ENCODE results near the gene CDH13. TPM values are rescaled to one million over a fixed set of nuclear protein-coding genes. Genes with fewer than 3 reads are reported as not detected.

CDH13 gene
- total and polyA plus RNA-seq, 10 of the 15 experiments (the other 5 are each of a cell fraction or from before 2014, with no cell fraction given), result under 0.01 to 0.05 TPM; not detected in 8

DNA sequence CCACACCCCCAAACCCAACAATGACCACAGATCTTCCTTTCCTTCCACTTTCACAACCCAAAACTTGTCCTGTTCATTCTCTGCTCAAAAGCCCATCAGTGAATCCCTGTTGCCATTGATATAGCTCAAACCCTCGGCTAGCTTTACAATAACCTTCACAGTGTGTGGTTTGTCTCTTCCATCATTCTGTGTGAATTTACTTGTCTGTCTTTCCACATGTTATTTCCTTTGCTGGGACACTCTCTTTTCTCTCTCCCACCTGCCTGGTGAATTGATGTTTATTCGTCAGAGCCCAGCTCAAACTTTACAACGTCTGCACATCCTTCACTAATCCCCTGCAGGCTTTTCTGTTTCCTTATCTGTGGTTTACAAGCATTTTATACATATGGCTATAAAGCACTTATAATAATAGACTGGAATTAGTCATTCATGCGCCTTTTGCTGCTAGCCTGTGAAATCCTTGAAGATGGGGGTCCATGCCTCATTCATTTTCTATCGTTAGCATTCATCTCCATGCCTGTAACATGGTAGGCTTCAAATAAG, 114.4 kb downstream of the CDH13 start:
- Histone ChIP-seq H3K9me3 (replicated peaks; ENCODE audit: control insufficient read depth, insufficient read depth, low read length) (no peaks in the 10 kb centered on the region; the same call in 2 of the 3 replicates), H3K4me3 (no peak overlapping the region), H3K36me3 (ENCODE audit: control insufficient read depth in 2 of 2, insufficient read depth in 2 of 2, low read length in 1 of 2) (no peaks in the 10 kb centered on the region), H4K20me1 (ENCODE audit: control insufficient read depth, insufficient read depth) (no peaks in the 10 kb centered on the region; the same call in 1 of the 2 replicates), H3K4me2 (ENCODE audit: control insufficient read depth, insufficient read depth) (no peak overlapping the region), H3K27me3 (replicated peaks in 1 of 2; ENCODE audit: control insufficient read depth in 2 of 2, insufficient read depth in 2 of 2, low read length in 1 of 2) (peaks cover 0 to 5% of the 10 kb centered on the region in 2 experiments; a peak in 1 of 4 replicates), H3K4me1 (ENCODE audit: control insufficient read depth, insufficient read depth, low read length) (no peaks in the 10 kb centered on the region), H3K79me2 (ENCODE audit: control insufficient read depth, insufficient read depth, low read length) (no peaks in the 10 kb centered on the region), H2AFZ (ENCODE audit: control insufficient read depth, low read depth, low read length) (no peak overlapping the region), H3K27ac (ENCODE audit: control insufficient read depth, insufficient read depth) (no peak overlapping the region), H3K9ac (ENCODE audit: control insufficient read depth, insufficient read depth, low read length) (no peak overlapping the region)
- no peak for DNase-seq (ENCODE audit: low read depth, low spot score)
- SMC1A ChIA-PET (ENCODE audit: uncharacterized antibody, unreplicated experiment), result no interaction called here
- RAD21 ChIA-PET (ENCODE audit: unreplicated experiment), result no interaction called here
- BruUV-seq (replicated peaks), result no TSS peak
- ATAC-seq, result no peak
- POLR2A ChIA-PET, result no interaction called here
- intact Hi-C loops (cut with micrococcal nuclease; ENCODE audit: unreplicated experiment), result no loop called here
- WGBS (ENCODE audit: insufficient coverage, insufficient replicate concordance, low lambda C conversion rate, missing lambda C conversion rate), result 33% methylated on average over 5 of the region's 5 CpGs
- in situ Hi-C loops (cut with MboI), result no loop called here
- CTCF ChIA-PET, result no interaction called here
- TF ChIP-seq FOXK2 (IDR thresholded peaks at IDR 0.05) (no peak), BHLHE40 (IDR thresholded peaks at IDR 0.05; ENCODE audit: borderline replicate concordance in 1 of 2, low read depth in 2 of 2, low read length in 1 of 2) (no peak), EED (IDR thresholded peaks at IDR 0.05; ENCODE audit: low read depth) (no peak), MTA2 (IDR thresholded peaks at IDR 0.05; ENCODE audit: low read depth) (no peak), TCF3 (IDR thresholded peaks at IDR 0.05; ENCODE audit: borderline replicate concordance, insufficient read depth, low read depth, low read length) (no peak), ZNF24 (IDR thresholded peaks at IDR 0.05) (no peak), RFX5 (IDR thresholded peaks at IDR 0.05; ENCODE audit: low read depth, low read length) (no peak), SMARCA5 (IDR thresholded peaks at IDR 0.05) (no peak), STAT3 (IDR thresholded peaks at IDR 0.05; ENCODE audit: low read depth, low read length) (no peak), POLR2AphosphoS5 (IDR thresholded peaks at IDR 0.05; ENCODE audit: low read length) (no peak), CREB1 (IDR thresholded peaks at IDR 0.05; ENCODE audit: low read depth) (no peak), HSF1 (IDR thresholded peaks at IDR 0.05; ENCODE audit: low read depth, low read length) (no peak), SMAD1 (IDR thresholded peaks at IDR 0.05; ENCODE audit: low read depth, partially characterized antibody) (no peak)
- TF ChIP-seq, protein P1, sequence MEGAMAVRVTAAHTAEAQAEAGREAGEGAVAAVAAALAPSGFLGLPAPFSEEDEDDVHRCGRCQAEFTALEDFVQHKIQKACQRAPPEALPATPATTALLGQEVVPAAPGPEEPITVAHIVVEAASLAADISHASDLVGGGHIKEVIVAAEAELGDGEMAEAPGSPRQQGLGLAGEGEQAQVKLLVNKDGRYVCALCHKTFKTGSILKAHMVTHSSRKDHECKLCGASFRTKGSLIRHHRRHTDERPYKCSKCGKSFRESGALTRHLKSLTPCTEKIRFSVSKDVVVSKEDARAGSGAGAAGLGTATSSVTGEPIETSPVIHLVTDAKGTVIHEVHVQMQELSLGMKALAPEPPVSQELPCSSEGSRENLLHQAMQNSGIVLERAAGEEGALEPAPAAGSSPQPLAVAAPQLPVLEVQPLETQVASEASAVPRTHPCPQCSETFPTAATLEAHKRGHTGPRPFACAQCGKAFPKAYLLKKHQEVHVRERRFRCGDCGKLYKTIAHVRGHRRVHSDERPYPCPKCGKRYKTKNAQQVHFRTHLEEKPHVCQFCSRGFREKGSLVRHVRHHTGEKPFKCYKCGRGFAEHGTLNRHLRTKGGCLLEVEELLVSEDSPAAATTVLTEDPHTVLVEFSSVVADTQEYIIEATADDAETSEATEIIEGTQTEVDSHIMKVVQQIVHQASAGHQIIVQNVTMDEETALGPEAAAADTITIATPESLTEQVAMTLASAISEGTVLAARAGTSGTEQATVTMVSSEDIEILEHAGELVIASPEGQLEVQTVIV (IDR thresholded peaks at IDR 0.05; ENCODE audit: borderline replicate concordance, partially characterized antibody), result no peak
- TF ChIP-seq, protein P2, sequence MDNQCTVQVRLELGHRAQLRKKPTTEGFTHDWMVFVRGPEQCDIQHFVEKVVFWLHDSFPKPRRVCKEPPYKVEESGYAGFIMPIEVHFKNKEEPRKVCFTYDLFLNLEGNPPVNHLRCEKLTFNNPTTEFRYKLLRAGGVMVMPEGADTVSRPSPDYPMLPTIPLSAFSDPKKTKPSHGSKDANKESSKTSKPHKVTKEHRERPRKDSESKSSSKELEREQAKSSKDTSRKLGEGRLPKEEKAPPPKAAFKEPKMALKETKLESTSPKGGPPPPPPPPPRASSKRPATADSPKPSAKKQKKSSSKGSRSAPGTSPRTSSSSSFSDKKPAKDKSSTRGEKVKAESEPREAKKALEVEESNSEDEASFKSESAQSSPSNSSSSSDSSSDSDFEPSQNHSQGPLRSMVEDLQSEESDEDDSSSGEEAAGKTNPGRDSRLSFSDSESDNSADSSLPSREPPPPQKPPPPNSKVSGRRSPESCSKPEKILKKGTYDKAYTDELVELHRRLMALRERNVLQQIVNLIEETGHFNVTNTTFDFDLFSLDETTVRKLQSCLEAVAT (IDR thresholded peaks at IDR 0.05), result no peak
- TF ChIP-seq, protein P3, sequence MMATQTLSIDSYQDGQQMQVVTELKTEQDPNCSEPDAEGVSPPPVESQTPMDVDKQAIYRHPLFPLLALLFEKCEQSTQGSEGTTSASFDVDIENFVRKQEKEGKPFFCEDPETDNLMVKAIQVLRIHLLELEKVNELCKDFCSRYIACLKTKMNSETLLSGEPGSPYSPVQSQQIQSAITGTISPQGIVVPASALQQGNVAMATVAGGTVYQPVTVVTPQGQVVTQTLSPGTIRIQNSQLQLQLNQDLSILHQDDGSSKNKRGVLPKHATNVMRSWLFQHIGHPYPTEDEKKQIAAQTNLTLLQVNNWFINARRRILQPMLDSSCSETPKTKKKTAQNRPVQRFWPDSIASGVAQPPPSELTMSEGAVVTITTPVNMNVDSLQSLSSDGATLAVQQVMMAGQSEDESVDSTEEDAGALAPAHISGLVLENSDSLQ (IDR thresholded peaks at IDR 0.05), result no peak
- FAIRE-seq, result no peak
